Measurements from ENCODE around the gene IL34.
"Not testable (repeated sequence)": the region's sequence is repeated elsewhere in the genome, so short reads cannot be mapped to it uniquely, and the experiment has no call there.

Gene IL34

DNA sequence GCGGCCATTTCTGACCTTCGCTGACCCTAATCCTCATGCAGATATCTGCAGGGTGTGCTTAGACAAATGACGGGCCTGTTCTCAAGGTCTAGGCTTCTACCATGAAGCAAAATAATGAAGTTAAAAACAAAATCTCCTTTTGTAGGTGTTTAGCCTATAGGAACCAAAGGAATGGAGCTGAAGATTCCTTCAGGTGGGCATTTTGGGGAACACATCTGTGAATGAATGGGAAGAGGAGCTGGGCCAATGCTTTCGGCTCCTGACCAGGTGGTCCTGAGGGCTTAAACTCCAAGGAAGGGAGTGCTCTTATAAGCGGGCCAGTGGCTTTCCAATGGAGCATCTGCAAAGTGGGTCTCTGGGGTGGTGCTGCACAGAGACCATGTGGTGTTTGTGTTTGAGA is 14.1 kb upstream of the IL34 start:
- DNase-seq (ENCODE audit: low read depth), result no peak

GRCh38 chr16:70633617-70634016 is 12.7 kb upstream of the IL34 start:
- not testable (repeated sequence) for DNase-seq (ENCODE audit: low read depth)

DNA sequence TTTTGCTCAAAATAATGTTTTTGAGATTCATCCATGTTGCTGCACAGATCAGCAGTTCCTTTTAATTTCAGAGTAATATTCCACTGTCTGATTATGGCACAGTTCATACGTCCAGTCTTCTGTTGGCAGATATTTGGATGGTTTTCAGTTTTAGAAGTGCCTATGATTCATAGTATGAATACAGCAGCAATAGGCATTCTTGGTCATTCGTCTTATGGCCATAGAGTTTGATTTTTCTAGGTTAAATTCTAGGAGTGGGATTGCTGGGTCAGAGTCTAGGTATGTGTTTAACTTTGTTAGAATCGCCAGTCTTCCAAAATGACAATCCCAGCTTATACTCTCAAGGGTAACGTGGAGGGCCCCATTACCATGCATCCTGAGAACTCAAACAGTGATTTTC is 11.5 kb upstream of the IL34 start:
- no peak for DNase-seq (ENCODE audit: low read depth)

- peak; percentile 39 for DNase-seq (ENCODE audit: low read depth)
Measured at GRCh38 chr16:70635336-70636016, 10.9 kb upstream of the IL34 start.

- DNase-seq (ENCODE audit: low read depth), result no peak
Measured at GRCh38 chr16:70638814-70639792, 7.3 kb upstream of the IL34 start.

- no peak for DNase-seq (ENCODE audit: low read depth)
Measured at GRCh38 chr16:70642633-70643032, 3.7 kb upstream of the IL34 start.

GRCh38 chr16:70643264-70643663 is 3.1 kb upstream of the IL34 start:
- not testable (repeated sequence) for DNase-seq (ENCODE audit: low read depth)

DNA sequence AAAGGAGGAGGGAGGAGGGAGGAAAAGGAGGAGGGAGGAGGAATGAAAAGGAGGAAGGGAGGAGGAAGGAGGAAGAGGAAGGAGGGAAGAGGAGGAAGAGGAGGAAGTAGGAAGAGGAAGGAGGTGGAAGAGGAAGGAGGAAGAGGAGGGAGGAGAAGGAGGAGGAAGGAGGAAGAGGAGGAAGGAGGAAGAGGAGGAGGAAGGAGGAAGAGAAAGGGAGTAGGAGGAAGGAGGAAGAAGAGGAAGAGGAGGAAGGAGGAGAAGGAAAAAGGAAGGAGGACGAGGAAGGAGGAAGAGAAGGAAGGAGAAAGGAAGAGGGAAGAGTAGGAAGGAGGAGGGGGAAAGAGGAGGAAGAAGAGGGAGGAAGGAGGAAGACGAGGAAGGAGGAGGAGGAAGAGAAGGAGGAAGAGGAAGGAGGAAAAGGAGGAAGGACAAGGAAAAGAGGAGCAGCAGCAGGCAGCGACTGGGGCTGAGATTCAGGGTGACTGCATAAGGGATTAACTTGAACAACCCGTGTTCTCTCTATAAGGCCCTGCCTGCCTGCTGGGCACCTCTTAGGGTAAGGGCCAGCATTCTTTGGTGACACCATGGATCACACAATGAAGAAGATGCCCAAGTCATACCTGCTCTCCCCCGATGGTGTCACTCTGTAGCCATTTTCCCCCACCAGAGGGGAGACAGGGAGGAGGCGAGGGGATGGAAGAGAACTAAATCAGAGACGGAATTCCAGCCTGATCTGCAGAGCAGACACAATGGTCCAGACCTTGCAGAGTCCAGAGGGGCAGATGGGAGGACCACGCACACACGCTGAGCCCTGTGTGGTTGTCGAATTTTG is 1.4 kb upstream of the IL34 start:
- no peak for DNase-seq (ENCODE audit: low read depth)

DNA sequence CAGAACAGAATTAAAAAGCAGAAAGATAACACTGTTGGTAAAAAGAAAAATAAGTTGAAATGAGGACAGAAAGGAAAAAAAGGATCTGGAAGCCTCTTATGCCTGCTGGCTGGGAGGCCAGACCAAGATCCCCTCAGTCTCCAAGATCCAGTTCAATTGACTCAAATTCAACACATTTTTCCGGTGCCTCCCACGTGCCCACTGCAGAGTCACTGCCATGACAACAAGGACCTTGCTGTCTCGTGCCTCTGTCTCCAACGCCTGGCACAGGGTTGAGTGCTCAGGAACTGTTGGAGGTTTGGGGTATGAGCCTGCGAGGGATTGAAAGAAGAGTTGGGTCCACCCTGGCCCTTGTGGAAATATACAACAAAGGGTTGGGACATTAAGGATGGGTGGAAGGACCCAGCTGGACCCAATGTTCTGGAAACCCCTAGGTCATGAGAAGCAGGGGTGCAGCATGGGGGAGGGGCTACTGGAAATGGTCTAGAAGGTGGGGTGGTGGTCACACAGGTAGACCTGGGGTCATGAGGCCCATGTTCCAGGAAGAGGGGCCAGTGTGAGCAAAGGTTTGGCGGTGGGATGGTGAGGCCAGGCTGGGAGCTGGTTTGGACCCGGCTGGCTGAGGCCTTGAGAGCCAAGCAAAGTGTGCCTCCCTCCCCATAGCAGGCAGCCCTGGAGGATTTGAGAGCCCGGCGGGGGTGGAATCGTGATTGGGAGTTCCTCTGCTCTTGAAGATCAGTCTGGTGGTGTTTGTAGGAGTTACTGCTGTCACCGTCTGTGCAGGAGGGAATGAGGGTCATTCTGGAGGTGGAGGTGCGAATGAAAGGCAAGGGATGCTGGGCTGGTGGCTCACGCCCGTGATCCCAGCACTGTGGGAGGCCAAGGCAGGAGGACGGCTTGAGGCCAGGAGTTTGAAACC is 1.3 kb downstream of the IL34 start:
- DNase-seq (ENCODE audit: low read depth), result no peak

GRCh38 chr16:70648606-70649005 is 2.2 kb downstream of the IL34 start:
- no peak for DNase-seq (ENCODE audit: low read depth)

- DNase-seq (ENCODE audit: low read depth), result no peak
Measured at GRCh38 chr16:70649300-70649699, 2.9 kb downstream of the IL34 start.

DNA sequence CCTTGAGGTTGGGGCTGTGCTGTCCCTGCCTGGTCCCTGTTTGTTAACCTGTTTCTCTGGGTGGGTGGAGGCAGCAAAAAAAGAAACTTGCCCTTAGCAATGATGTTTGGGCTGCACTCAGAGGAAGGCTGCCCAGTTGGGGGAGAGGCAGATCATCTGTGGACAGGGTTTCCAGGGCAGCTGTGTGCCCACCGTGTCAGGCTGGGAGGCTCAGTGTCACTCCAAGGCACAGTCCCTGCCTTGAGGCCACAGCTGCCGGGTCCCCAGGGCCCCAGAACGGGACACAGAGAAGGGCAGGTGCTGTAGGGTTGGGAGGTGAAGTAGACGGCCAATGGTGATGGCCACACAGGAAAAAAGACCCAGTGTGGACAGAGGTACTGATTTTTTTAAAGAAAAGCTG is 3.9 kb downstream of the IL34 start:
- no peak for DNase-seq (ENCODE audit: low read depth)

DNA sequence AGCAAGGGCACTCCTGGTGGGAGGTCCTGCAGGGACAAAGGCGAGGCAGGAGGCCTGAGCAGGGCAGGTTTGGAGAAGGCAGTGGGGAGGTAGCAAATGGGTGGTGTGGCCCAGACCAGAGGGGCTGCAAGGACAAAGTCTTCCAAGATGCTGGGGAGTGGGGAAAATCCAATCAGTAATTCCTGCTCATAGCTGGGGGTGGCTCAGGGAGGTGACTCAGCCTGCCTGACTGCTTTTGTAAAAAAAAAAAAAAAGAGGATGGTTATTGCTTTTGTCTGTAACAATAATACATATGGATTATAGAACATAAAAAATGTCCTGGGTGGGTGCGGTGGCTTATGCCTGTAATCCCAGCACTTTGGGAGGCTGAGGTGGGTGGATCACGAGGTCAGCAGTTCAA is 5.2 kb downstream of the IL34 start:
- DNase-seq (ENCODE audit: low read depth), result no peak

GRCh38 chr16:70652322-70652721 is 6.0 kb downstream of the IL34 start:
- no peak for DNase-seq (ENCODE audit: low read depth)

GRCh38 chr16:70653406-70653805 is 7.0 kb downstream of the IL34 start:
- DNase-seq (ENCODE audit: low read depth), result no peak

DNA sequence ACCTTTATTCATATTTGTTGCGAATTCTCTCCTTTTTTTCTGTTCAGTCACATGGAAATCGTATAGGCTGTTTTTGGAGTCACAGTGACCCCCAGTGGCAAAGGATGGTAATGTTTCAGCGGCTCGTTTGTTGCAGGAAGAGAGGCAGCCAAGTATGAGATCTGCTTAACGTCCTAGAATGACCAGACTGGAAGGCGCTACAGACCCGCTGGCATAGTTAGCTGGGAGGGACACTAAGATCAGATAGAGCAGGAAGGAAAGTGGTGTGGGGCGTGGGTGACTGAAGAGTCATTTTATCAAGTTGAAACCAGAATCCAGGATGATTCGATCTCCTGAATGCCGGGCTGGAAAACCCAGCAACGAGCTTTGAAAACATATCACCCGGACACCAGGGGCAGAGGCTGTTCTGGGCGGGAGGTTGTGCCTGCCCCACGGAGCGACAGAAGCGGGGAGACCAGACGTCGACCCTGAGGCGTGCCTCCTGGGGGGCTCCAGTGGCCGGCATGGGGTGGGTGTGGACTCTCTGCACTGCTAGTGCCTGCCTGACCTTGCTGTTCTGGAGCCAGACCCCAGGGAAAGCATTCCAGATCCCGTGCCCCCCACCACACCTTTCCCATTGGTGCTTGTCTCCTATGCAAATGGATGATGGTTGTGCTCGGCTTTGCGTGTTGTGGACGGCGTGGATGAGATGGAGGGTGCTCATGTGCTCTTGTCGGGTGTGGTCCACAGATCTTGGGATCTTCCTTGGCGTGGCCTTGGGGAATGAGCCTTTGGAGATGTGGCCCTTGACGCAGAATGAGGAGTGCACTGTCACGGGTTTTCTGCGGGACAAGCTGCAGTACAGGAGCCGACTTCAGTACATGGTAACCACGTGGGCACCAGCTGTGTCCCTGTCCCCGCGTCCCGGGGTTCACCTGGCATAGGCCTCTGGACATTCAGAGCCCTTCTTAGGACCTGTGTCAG is 7.7 kb downstream of the IL34 start:
- DNase-seq (ENCODE audit: low read depth), result peak; percentile 78

- DNase-seq (ENCODE audit: low read depth), result no peak
Measured at GRCh38 chr16:70656065-70656711, 9.8 kb downstream of the IL34 start.

- no peak for DNase-seq (ENCODE audit: low read depth)
Measured at GRCh38 chr16:70656712-70657263, 10.4 kb downstream of the IL34 start.

- no peak for DNase-seq (ENCODE audit: low read depth)
Measured at GRCh38 chr16:70657956-70658355, 11.6 kb downstream of the IL34 start.

Measured in HS-27A (cell line).